ENCODE measurements around the gene MTMR11. TPM values are rescaled to one million over a fixed set of nuclear protein-coding genes. Genes with fewer than 3 reads are reported as not detected.

The MTMR11 gene
- total and polyA plus RNA-seq, 2 of the 13 experiments (the other 11 are each of a cell fraction or from before 2014, with no cell fraction given): 0.49 to 2.8 TPM

DNA sequence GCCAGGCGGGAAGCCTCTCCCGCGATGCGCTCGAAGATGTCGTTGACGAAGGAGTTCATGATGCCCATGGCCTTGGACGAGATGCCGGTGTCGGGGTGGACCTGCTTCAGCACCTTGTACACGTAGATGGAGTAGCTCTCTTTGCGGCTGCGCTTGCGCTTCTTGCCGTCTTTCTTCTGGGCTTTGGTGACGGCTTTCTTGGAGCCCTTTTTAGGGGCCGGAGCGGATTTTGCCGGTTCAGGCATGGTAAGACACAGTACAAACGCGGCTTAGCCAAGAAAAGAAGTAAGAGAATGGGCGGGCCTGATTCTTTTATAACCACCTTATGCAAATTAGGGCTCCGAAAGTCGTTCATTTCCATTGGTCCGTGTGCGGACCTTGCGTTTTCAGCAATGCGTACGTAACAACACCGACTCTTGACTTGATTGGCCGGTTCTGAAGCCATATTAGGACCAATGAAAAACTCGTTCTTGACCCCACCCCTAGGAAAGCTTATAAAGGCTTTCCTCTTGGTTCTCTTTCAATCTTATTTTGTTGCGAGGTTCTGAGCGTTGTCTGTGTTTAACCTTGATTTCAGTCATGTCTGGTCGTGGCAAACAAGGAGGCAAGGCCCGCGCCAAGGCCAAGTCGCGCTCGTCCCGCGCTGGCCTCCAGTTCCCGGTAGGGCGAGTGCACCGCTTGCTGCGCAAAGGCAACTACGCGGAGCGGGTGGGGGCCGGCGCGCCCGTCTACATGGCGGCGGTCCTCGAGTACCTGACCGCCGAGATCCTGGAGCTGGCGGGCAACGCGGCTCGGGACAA, 50.1 kb downstream of the MTMR11 start (continued):
- no peak for TF ChIP-seq ZNF292 (CRISPR knock-in tag; IDR thresholded peaks at IDR 0.05; ENCODE audit: borderline replicate concordance, low read depth)
- no peak for TF ChIP-seq ZBTB26 (CRISPR knock-in tag; IDR thresholded peaks at IDR 0.05; ENCODE audit: borderline replicate concordance)
- TF ChIP-seq MXD3 (CRISPR knock-in tag; IDR thresholded peaks at IDR 0.05): no peak
- TF ChIP-seq, protein P1, sequence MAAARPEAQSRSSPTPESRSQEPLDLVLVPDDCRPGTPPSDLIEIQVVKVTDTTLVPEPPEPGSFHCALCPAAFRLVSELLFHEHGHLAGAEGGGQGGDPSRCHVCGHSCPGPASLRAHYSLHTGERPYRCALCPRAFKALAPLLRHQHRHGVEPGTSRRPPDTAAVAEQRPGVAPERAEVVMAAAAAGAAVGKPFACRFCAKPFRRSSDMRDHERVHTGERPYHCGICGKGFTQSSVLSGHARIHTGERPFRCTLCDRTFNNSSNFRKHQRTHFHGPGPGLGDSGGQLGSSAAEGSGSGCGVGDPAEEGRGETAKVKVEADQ (CRISPR knock-in tag; IDR thresholded peaks at IDR 0.05; ENCODE audit: borderline replicate concordance): no peak; the same call in 1 of the 2 replicates
- TF ChIP-seq ZFY (CRISPR knock-in tag; IDR thresholded peaks at IDR 0.05): peak; percentile 69
- no peak for TF ChIP-seq ESRRA (CRISPR knock-in tag; IDR thresholded peaks at IDR 0.05; ENCODE audit: low read depth)
- TF ChIP-seq, protein P2, sequence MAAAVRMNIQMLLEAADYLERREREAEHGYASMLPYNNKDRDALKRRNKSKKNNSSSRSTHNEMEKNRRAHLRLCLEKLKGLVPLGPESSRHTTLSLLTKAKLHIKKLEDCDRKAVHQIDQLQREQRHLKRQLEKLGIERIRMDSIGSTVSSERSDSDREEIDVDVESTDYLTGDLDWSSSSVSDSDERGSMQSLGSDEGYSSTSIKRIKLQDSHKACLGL (CRISPR knock-in tag; IDR thresholded peaks at IDR 0.05): peak; percentile 43; the same call in 1 of the 2 replicates
- TF ChIP-seq ZBTB20 (CRISPR knock-in tag; IDR thresholded peaks at IDR 0.05; ENCODE audit: borderline replicate concordance, low read depth): no peak
- TF ChIP-seq, protein P3, sequence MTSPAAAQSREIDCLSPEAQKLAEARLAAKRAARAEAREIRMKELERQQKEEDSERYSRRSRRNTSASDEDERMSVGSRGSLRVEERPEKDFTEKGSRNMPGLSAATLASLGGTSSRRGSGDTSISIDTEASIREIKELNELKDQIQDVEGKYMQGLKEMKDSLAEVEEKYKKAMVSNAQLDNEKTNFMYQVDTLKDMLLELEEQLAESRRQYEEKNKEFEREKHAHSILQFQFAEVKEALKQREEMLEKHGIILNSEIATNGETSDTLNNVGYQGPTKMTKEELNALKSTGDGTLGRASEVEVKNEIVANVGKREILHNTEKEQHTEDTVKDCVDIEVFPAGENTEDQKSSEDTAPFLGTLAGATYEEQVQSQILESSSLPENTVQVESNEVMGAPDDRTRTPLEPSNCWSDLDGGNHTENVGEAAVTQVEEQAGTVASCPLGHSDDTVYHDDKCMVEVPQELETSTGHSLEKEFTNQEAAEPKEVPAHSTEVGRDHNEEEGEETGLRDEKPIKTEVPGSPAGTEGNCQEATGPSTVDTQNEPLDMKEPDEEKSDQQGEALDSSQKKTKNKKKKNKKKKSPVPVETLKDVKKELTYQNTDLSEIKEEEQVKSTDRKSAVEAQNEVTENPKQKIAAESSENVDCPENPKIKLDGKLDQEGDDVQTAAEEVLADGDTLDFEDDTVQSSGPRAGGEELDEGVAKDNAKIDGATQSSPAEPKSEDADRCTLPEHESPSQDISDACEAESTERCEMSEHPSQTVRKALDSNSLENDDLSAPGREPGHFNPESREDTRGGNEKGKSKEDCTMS (CRISPR knock-in tag; conservative IDR thresholded peaks at IDR 0.05): no peak
- TF ChIP-seq ZNF432 (CRISPR knock-in tag; IDR thresholded peaks at IDR 0.05; ENCODE audit: borderline replicate concordance): no peak
- no peak; the same call in 1 of the 2 replicates for TF ChIP-seq MYC (CRISPR knock-in tag; IDR thresholded peaks at IDR 0.05; ENCODE audit: borderline replicate concordance)
- TF ChIP-seq, protein P4, sequence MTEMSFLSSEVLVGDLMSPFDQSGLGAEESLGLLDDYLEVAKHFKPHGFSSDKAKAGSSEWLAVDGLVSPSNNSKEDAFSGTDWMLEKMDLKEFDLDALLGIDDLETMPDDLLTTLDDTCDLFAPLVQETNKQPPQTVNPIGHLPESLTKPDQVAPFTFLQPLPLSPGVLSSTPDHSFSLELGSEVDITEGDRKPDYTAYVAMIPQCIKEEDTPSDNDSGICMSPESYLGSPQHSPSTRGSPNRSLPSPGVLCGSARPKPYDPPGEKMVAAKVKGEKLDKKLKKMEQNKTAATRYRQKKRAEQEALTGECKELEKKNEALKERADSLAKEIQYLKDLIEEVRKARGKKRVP (CRISPR knock-in tag; IDR thresholded peaks at IDR 0.05): peak; percentile 53 to 54; a peak in 3 of 4 replicates
- TF ChIP-seq NBN (conservative IDR thresholded peaks at IDR 0.05): no peak
- TF ChIP-seq ZNF790 (CRISPR knock-in tag; IDR thresholded peaks at IDR 0.05; ENCODE audit: borderline replicate concordance): 0 out of 2 replicates have a peak, but pooled peaks have one; percentile 26
- TF ChIP-seq CEBPB (IDR thresholded peaks at IDR 0.05; ENCODE audit: borderline replicate concordance, low read depth, low read length): no peak
- TF ChIP-seq PITX1 (CRISPR knock-in tag; IDR thresholded peaks at IDR 0.05): no peak
- TF ChIP-seq PHB2 (IDR thresholded peaks at IDR 0.05; ENCODE audit: partially characterized antibody): no peak
